Caco-2 (cell line): ENCODE measurements around the gene RTTN. TPM values are rescaled to one million over a fixed set of nuclear protein-coding genes. Genes with fewer than 3 reads are reported as not detected.

Experiments
- BruUV-seq: library from RNA; stranded (reverse); fragments of 400-500 nt; replicated peaks from 2 replicates; lab custom pipeline; 2021; lab: Mats Ljungman, UMichigan
- CTCF ChIA-PET: fragments of 300-600 bp; sonication (Branson Sonifier 250); formaldehyde crosslinking; loops from one replicate; lab custom pipeline; 2022; ENCODE audit warnings: antibody characterized with exemption; lab: Charles Lee
- POLR2A ChIA-PET: fragments of 300-600 bp; sonication (Branson Sonifier 250); formaldehyde crosslinking; loops from one replicate; lab custom pipeline; 2022; ENCODE audit warnings: antibody characterized with exemption; lab: Charles Lee
- DNase-seq, 2 experiments: peaks; one replicate each; pipeline versions ENCODE4 v3.0.0 to v3.0.0-alpha.2; 2020 to 2022
- H3K27me3 ChIP-seq: replicated peaks from 2 replicates; pipeline ENCODE4 v1.6.0; 2011; ENCODE audit warnings: low read length; ENCODE audit not compliant: control insufficient read depth, insufficient read depth
- H3K36me3 ChIP-seq: 2 replicates; pipeline ENCODE4 v1.5.1; 2011; ENCODE audit warnings: low read length; ENCODE audit not compliant: control insufficient read depth, insufficient read depth
- H3K4me1 ChIP-seq: fragments of 250-450 bp; sonication (Bioruptor Pico); 2 replicates; pipeline ENCODE4 v1.5.1; 2020; ENCODE audit warnings: mild to moderate bottlenecking
- H3K4me3 ChIP-seq: 2 replicates; pipeline ENCODE4 v1.5.1; 2011; ENCODE audit warnings: low read depth, mild to moderate bottlenecking, control low read depth, low read length
- H3K9me3 ChIP-seq: fragments of 250-450 bp; sonication (Bioruptor Pico); 2 replicates; pipeline ENCODE4 v1.5.1; 2020; ENCODE audit warnings: mild to moderate bottlenecking, moderate library complexity
- H3K27ac Mint-ChIP-seq: one replicate; pipeline ENCODE4 v1.8.0; 2022; ENCODE audit warnings: mixed read lengths; ENCODE audit not compliant: unreplicated experiment
- H3K27me3 Mint-ChIP-seq: one replicate; pipeline ENCODE4 v1.8.0; 2022; ENCODE audit warnings: mixed read lengths; ENCODE audit not compliant: insufficient read depth, unreplicated experiment
- H3K36me3 Mint-ChIP-seq: one replicate; pipeline ENCODE4 v1.8.0; 2022; ENCODE audit warnings: mild to moderate bottlenecking, mixed read lengths; ENCODE audit not compliant: insufficient read depth, unreplicated experiment
- H3K4me1 Mint-ChIP-seq: one replicate; pipeline ENCODE4 v1.8.0; 2022; ENCODE audit warnings: low read depth, mixed read lengths; ENCODE audit not compliant: unreplicated experiment
- H3K4me3 Mint-ChIP-seq: one replicate; pipeline ENCODE4 v1.8.0; 2022; ENCODE audit warnings: mild to moderate bottlenecking, moderate library complexity, mixed read lengths; ENCODE audit not compliant: unreplicated experiment
- H3K9me3 Mint-ChIP-seq: one replicate; pipeline ENCODE4 v1.8.0; 2022; ENCODE audit warnings: mixed read lengths; ENCODE audit not compliant: unreplicated experiment
- CTCF ChIP-seq, 2 experiments: fragments of 200-600 bp in 1 of 2; IDR thresholded peaks; 1 replicate in 1 of 2; 2 replicates in 1 of 2; pipeline versions ENCODE4 v1.5.1 to v1.8.0; 2011 to 2022; ENCODE audit warnings: antibody characterized with exemption in 1 of 2, control low read depth in 1 of 2, inconsistent platforms in 1 of 2, low read depth in 1 of 2, low read length in 1 of 2, mild to moderate bottlenecking in 1 of 2, moderate library complexity in 1 of 2; ENCODE audit not compliant: insufficient read depth in 1 of 2, severe bottlenecking in 1 of 2, unreplicated experiment in 1 of 2
- intact Hi-C: fragments of 100-400 bp; cut with micrococcal nuclease; formaldehyde crosslinking; loops from one replicate; pipeline ENCODE4 v1.10.0; 2022; ENCODE audit not compliant: unreplicated experiment
- total RNA-seq: library from RNA; stranded (reverse); gene quantifications from 2 replicates; pipeline ENCODE4 v1.2.3, GENCODE V29; 2022

The RTTN gene
- total RNA-seq, 1 experiment from 2014 or later: 14.6 TPM

GRCh38 chr18:69998523-69998987 lies 206.9 kb downstream of the RTTN start:
- intact Hi-C loops: no loop called here
- CTCF ChIA-PET: no interaction called here
- no peaks in the 10 kb centered on the region for H3K36me3 Mint-ChIP-seq
- Histone ChIP-seq H3K27me3 (no peaks in the 10 kb centered on the region), H3K4me3 (no peak overlapping the region), H3K4me1 (no peaks in the 10 kb centered on the region), H3K9me3 (no peaks in the 10 kb centered on the region), H3K36me3 (no peaks in the 10 kb centered on the region)
- H3K4me1 Mint-ChIP-seq: peaks cover 7% of the 10 kb centered on the region
- no peak overlapping the region for H3K4me3 Mint-ChIP-seq
- no peak overlapping the region for H3K27ac Mint-ChIP-seq
- no peaks in the 10 kb centered on the region for H3K27me3 Mint-ChIP-seq
- DNase-seq: no peak
- no peaks in the 10 kb centered on the region for H3K9me3 Mint-ChIP-seq
- POLR2A ChIA-PET: no interaction called here
- no peak for TF ChIP-seq CTCF (IDR thresholded peaks at IDR 0.05; ENCODE audit: insufficient read depth in 1 of 2, low read depth in 1 of 2, low read length in 1 of 2, severe bottlenecking in 1 of 2, unreplicated experiment in 1 of 2)
- BruUV-seq: no TSS peak

DNA sequence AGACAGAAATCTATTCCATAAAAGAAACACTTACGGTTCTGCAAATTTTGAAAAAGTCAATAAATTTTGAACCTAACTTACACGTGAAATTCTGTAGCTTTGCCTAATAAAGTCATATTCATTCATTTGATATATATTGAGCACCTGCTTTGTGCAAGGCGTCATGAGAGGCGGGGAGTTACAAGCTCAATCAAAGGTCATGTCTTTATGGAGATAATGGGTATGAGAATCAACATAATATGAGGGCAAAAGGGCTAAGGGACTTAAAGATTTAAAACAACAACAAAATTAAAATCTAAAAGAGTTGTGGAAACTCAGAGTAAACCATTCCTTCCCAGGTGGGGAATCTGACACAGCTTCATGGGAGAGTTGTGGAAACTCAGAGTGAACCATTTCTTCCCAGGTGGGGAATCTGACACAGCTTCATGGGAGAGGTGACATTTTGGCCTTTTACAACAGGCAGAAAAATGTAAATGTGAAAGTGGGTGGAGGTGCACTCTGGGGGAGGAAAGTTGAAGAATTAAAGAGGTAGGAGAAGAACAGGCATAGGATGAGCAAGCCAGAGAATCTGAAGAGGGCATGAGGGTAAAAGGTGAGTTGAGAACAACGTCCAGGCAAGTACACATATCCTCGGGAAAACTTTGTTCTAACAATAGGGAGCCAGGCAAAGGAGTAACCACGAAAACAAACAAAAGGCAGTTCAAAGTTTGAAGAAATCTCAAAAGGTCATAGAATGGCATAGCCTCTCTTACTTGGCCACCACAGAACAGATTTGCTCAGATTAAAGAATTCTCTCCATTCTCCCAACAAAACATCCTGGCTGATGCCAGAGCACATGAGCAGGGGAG lies 208.3 kb downstream of the RTTN start:
- Histone ChIP-seq H3K4me1 (no peaks in the 10 kb centered on the region), H3K27me3 (no peaks in the 10 kb centered on the region), H3K36me3 (no peaks in the 10 kb centered on the region), H3K4me3 (no peak overlapping the region), H3K9me3 (no peaks in the 10 kb centered on the region)
- Mint-ChIP-seq H3K27me3 (no peaks in the 10 kb centered on the region), H3K36me3 (no peaks in the 10 kb centered on the region), H3K4me3 (no peak overlapping the region), H3K4me1 (peaks cover 7% of the 10 kb centered on the region), H3K9me3 (no peaks in the 10 kb centered on the region), H3K27ac (no peak overlapping the region)
- TF ChIP-seq CTCF (IDR thresholded peaks at IDR 0.05; ENCODE audit: insufficient read depth in 1 of 2, low read depth in 1 of 2, low read length in 1 of 2, severe bottlenecking in 1 of 2, unreplicated experiment in 1 of 2): no peak
- BruUV-seq: no TSS peak
- intact Hi-C loops: no loop called here
- POLR2A ChIA-PET: no interaction called here
- no peak for DNase-seq
- CTCF ChIA-PET: no interaction called here

DNA sequence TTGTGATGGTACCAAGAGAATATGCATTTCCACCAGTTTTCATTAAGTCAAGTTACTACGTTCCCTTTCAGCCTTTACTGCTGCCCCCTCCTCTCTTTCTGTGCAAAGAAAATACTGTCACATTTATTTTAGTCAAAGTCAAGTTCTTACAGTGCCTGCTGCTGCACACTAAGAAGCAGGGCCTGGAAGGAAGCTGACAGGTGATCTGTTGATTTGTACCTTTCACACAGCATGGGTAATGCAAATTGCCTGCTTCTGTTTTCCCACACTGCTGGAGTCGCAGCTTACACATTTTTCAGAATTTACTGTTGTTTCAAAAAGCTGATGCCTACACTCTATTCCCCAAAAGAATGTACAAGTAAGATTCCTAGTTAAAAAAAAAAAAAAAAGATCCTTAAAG lies 209.1 kb downstream of the RTTN start:
- Mint-ChIP-seq H3K9me3 (no peaks in the 10 kb centered on the region), H3K36me3 (no peaks in the 10 kb centered on the region), H3K27me3 (no peaks in the 10 kb centered on the region), H3K27ac (no peak overlapping the region), H3K4me1 (peaks cover 7% of the 10 kb centered on the region), H3K4me3 (no peak overlapping the region)
- ChIA-PET CTCF (no interaction called here), POLR2A (no interaction called here)
- Histone ChIP-seq H3K36me3 (no peaks in the 10 kb centered on the region), H3K4me3 (no peak overlapping the region), H3K27me3 (no peaks in the 10 kb centered on the region), H3K4me1 (no peaks in the 10 kb centered on the region), H3K9me3 (no peaks in the 10 kb centered on the region)
- no TSS peak for BruUV-seq
- no peak for TF ChIP-seq CTCF (IDR thresholded peaks at IDR 0.05; ENCODE audit: insufficient read depth in 1 of 2, low read depth in 1 of 2, low read length in 1 of 2, severe bottlenecking in 1 of 2, unreplicated experiment in 1 of 2)
- DNase-seq: no peak
- intact Hi-C loops: no loop called here
